Uterus (tissue), 2 donors: ENCODE results near the gene ADAMTSL4.

Experiments
- CTCF ChIP-seq, 4 experiments: fragments of 200-600 bp in 2 of 4; fragments of 450-650 bp in 2 of 4; sonication (generic) in 2 of 4; IDR thresholded peaks; one replicate each; pipeline ENCODE4 v1.5.1; 2016 to 2019; ENCODE audit warnings: antibody characterized with exemption in 4 of 4, mild to moderate bottlenecking in 2 of 4, moderate library complexity in 1 of 4
- POLR2A ChIP-seq, 2 donors: fragments of 450-650 bp; IDR thresholded peaks; one replicate each; pipeline ENCODE4 v1.6.1; 2016; ENCODE audit warnings: antibody characterized with exemption in 2 of 2, mild to moderate bottlenecking in 1 of 2, moderate library complexity in 1 of 2

DNA sequence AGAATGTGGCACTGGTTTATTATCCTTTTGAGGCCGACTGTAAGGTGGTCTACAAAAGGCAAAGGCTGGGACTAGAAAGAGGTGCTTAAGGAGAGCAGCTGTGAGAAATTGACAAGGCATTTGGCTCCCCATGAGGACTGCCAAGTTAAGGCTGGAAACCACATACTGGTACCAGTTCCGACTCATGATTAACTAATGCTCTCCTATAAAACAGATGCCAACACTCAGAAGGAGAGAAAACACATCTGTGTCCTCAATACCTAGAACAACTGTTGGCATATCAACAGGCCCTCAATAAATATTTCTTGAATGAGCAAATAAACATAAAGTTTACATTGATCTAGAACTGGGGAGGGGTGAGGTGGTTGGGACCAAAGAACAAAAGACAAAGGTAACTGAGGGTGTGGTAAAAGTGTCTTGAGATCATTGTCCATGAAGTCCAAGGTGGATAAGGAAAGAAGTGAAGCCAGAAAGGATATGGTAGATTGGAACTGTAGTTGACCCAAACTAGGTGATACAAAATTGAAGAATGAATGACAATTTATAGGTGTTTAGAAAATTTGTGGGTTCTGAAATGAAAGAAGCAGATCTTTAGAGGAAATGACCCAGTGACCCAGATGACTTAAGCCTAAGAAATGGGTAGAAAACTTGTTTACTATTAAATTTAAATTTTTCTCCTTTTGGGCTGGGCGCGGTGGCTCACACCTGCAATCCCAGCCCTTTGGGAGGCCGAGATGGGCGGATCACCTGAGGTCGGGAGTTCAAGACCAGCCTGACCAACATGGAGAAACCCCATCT, 47.1 kb downstream of the ADAMTSL4 start:
- TF ChIP-seq CTCF (IDR thresholded peaks at IDR 0.05) (no peak), POLR2A (IDR thresholded peaks at IDR 0.05) (no peak)
